ENCODE data around the gene ASB8.
A peak's percentile ranks its signal among the peaks of the same experiment; 100 is the strongest.
"Not testable (repeated sequence)": the region's sequence is repeated elsewhere in the genome, so short reads cannot be mapped to it uniquely, and the experiment has no call there.

ASB8 gene

GRCh38 chr12:48111312-48111693, 46.0 kb downstream of the ASB8 start:
- not testable (repeated sequence) for H3K9me3 Mint-ChIP-seq; H3K27ac Mint-ChIP-seq; H3K36me3 Mint-ChIP-seq (ENCODE audit: low read depth); H3K4me3 Mint-ChIP-seq; DNase-seq; ATAC-seq; H3K27me3 Mint-ChIP-seq
- H3K4me1 Mint-ChIP-seq = peaks cover 24% of the 10 kb centered on the region

- Mint-ChIP-seq H3K4me1 (peaks cover 27% of the 10 kb centered on the region), H3K27ac (no peak overlapping the region), H3K36me3 (ENCODE audit: low read depth) (no peaks in the 10 kb centered on the region), H3K9me3 (no peaks in the 10 kb centered on the region), H3K27me3 (no peaks in the 10 kb centered on the region), H3K4me3 (no peak overlapping the region)
- ATAC-seq (no peak), DNase-seq (no peak)
Observed at GRCh38 chr12:48110691-48111311, 46.5 kb downstream of the ASB8 start.

- no peak for ATAC-seq
- H3K27ac Mint-ChIP-seq = peak overlapping the region; percentile 12
- H3K4me3 Mint-ChIP-seq = no peak overlapping the region
- H3K4me1 Mint-ChIP-seq = peaks cover 32% of the 10 kb centered on the region
- no peaks in the 10 kb centered on the region for H3K9me3 Mint-ChIP-seq
- DNase-seq = no peak
- no peaks in the 10 kb centered on the region for H3K36me3 Mint-ChIP-seq (ENCODE audit: low read depth)
- no peaks in the 10 kb centered on the region for H3K27me3 Mint-ChIP-seq
Observed at GRCh38 chr12:48109424-48109823, 47.9 kb downstream of the ASB8 start.

- H3K4me3 Mint-ChIP-seq = peak overlapping the region; percentile 96
- H3K27ac Mint-ChIP-seq = peak overlapping the region; percentile 96
- H3K4me1 Mint-ChIP-seq = peaks cover 46% of the 10 kb centered on the region
- H3K9me3 Mint-ChIP-seq = no peaks in the 10 kb centered on the region
- no peaks in the 10 kb centered on the region for H3K27me3 Mint-ChIP-seq
- ATAC-seq = no peak
- no peak for DNase-seq
- peaks cover 2% of the 10 kb centered on the region for H3K36me3 Mint-ChIP-seq (ENCODE audit: low read depth)
Observed at GRCh38 chr12:48106681-48107613, 50.4 kb downstream of the ASB8 start.

GRCh38 chr12:48105867-48106680, 51.2 kb downstream of the ASB8 start, which contains the start of gene SENP1:
Gene SENP1, minus strand, starts transcription at chr12:48106079. Its CDS starts 4,607 bp downstream, at chr12:48101472.
- DNase-seq (peak; percentile 93), ATAC-seq (peak; percentile 84)
- Mint-ChIP-seq H3K4me1 (peaks cover 49% of the 10 kb centered on the region), H3K27me3 (no peaks in the 10 kb centered on the region), H3K36me3 (ENCODE audit: low read depth) (peaks cover 2% of the 10 kb centered on the region), H3K9me3 (no peaks in the 10 kb centered on the region), H3K4me3 (peak within 1 kb of the TSS; percentile 96), H3K27ac (peak within 1 kb of the TSS; percentile 96)

GRCh38 chr12:48105321-48105866, 51.9 kb downstream of the ASB8 start:
- Mint-ChIP-seq H3K27me3 (no peaks in the 10 kb centered on the region), H3K36me3 (ENCODE audit: low read depth) (peaks cover 2% of the 10 kb centered on the region), H3K27ac (peak overlapping the region; percentile 96), H3K9me3 (no peaks in the 10 kb centered on the region), H3K4me3 (peak overlapping the region; percentile 96), H3K4me1 (peaks cover 49% of the 10 kb centered on the region)
- ATAC-seq (peak; percentile 38), DNase-seq (peak; percentile 52)

GRCh38 chr12:48104531-48104930, 52.8 kb downstream of the ASB8 start:
- ATAC-seq (no peak), DNase-seq (no peak)
- Mint-ChIP-seq H3K27ac (peak overlapping the region; percentile 96), H3K4me3 (peak overlapping the region; percentile 96), H3K4me1 (peaks cover 45% of the 10 kb centered on the region), H3K27me3 (no peaks in the 10 kb centered on the region), H3K9me3 (no peaks in the 10 kb centered on the region), H3K36me3 (ENCODE audit: low read depth) (peaks cover 2% of the 10 kb centered on the region)
